SHP77 treated with DMSO at 0.1 percent for 48 hours (cell line): Measurements from ENCODE around the gene SOX15.
"Not testable (repeated sequence)": the region's sequence is repeated elsewhere in the genome, so short reads cannot be mapped to it uniquely, and the experiment has no call there.

Source experiments
- DNase-seq: peaks from one replicate; lab custom pipeline; 2025; lab: John Stamatoyannopoulos, UW

Gene SOX15

GRCh38 chr17:7589891-7590691 lies at the start of gene SOX15:
SOX15 (minus strand) TSS chr17:7590094; CDS start chr17:7589676, 418 bp downstream.
- no peak for DNase-seq

GRCh38 chr17:7636163-7636562 lies 46.3 kb upstream of the SOX15 start:
- DNase-seq, result no peak

- peak; percentile 37 for DNase-seq
These were observed 44.5 kb upstream of the SOX15 start for GRCh38 chr17:7634384-7634783.

- no peak for DNase-seq
These were observed 43.2 kb upstream of the SOX15 start for GRCh38 chr17:7633093-7633492.

GRCh38 chr17:7632492-7632894 lies 42.6 kb upstream of the SOX15 start:
- DNase-seq, result peak; percentile 41

GRCh38 chr17:7631398-7632380 lies 41.8 kb upstream of the SOX15 start:
- DNase-seq, result no peak

- DNase-seq, result no peak
These were observed 40.2 kb upstream of the SOX15 start, which contains the start of gene SHBG for GRCh38 chr17:7629939-7630571. SHBG (plus strand) TSS chr17:7630135; CDS start chr17:7630173, 38 bp downstream.

GRCh38 chr17:7627250-7628121 lies 37.6 kb upstream of the SOX15 start, which contains the start of gene SAT2:
SAT2 (minus strand) TSS chr17:7627821; CDS start chr17:7627635, 186 bp downstream.
- peak; percentile 83 for DNase-seq

GRCh38 chr17:7626956-7627249 lies 37.0 kb upstream of the SOX15 start:
- no peak for DNase-seq

GRCh38 chr17:7626307-7626706 lies 36.4 kb upstream of the SOX15 start:
- DNase-seq, result no peak

GRCh38 chr17:7625749-7626148 lies 35.9 kb upstream of the SOX15 start:
- not testable (repeated sequence) for DNase-seq

GRCh38 chr17:7623661-7624060 lies 33.8 kb upstream of the SOX15 start:
- DNase-seq, result no peak

GRCh38 chr17:7620835-7621234 lies 30.9 kb upstream of the SOX15 start:
- DNase-seq, result no peak

GRCh38 chr17:7618608-7619007 lies 28.7 kb upstream of the SOX15 start:
- no peak for DNase-seq

GRCh38 chr17:7615265-7615747 lies 25.4 kb upstream of the SOX15 start:
- DNase-seq, result no peak

GRCh38 chr17:7614425-7615264 lies 24.8 kb upstream of the SOX15 start, which contains the start of gene FXR2:
FXR2 (minus strand) TSS chr17:7614897; CDS start chr17:7614532, 365 bp downstream.
- peak; percentile 100 for DNase-seq

- no peak for DNase-seq
These were observed 24.0 kb upstream of the SOX15 start for GRCh38 chr17:7613769-7614424.

GRCh38 chr17:7612294-7612640 lies 22.4 kb upstream of the SOX15 start:
- no peak for DNase-seq

- DNase-seq, result no peak
These were observed 21.9 kb upstream of the SOX15 start for GRCh38 chr17:7611635-7612293.
